Ovary (tissue), 3 donors: ENCODE results near the gene ASCL2.

ENCODE experiments used
- CTCF ChIP-seq, 3 donors: fragments of 450-650 bp in 2 of 3; fragments of 200-600 bp in 1 of 3; IDR thresholded peaks; one replicate each; pipeline versions ENCODE4 v1.5.1 to v1.8.0; 2016 to 2022; ENCODE audit warnings: antibody characterized with exemption in 3 of 3, mild to moderate bottlenecking in 1 of 3
- POLR2A ChIP-seq: fragments of 450-650 bp; IDR thresholded peaks from one replicate; pipeline ENCODE4 v1.6.1; 2017; ENCODE audit warnings: antibody characterized with exemption, mild to moderate bottlenecking, moderate library complexity
- donor health status: DM: no; HTN: no; CAD: no.

- no peak for TF ChIP-seq CTCF (IDR thresholded peaks at IDR 0.05)
- no peak for TF ChIP-seq POLR2A
Measured at GRCh38 chr11:2268729-2269600, 1.4 kb downstream of the ASCL2 start.
